GM12878 (cell line): Measurements from ENCODE around the gene HLA-DRA. TPM values are rescaled to one million over a fixed set of nuclear protein-coding genes. Genes with fewer than 3 reads are reported as not detected.

ENCODE experiments used
- ATAC-seq: fragments of 200-7000 bp; cut with Tn5 transposase; 3 replicates; pipeline ENCODE4 v1.9.1; 2020; ENCODE audit warnings: mild to moderate bottlenecking, moderate library complexity
- BruUV-seq: library from RNA; stranded (reverse); fragments of 400-500 nt; replicated peaks from 2 replicates; lab custom pipeline; 2021; lab: Mats Ljungman, UMichigan
- CTCF ChIA-PET: fragments of 300-600 bp; sonication (Branson Sonifier 250); formaldehyde crosslinking; extraction: SDS; loops from one replicate; lab custom pipeline; 2021; ENCODE audit warnings: inconsistent platforms; lab: Yijun Ruan, JAX
- POLR2A ChIA-PET: fragments of 350-600 bp; formaldehyde crosslinking; extraction: SDS; loops from one replicate; lab custom pipeline; 2021; ENCODE audit warnings: inconsistent platforms; lab: Charles Lee
- RAD21 ChIA-PET: fragments of 300-600 bp; sonication (Branson Sonifier 250); formaldehyde crosslinking; loops from one replicate; lab custom pipeline; 2023; ENCODE audit warnings: antibody characterized with exemption; ENCODE audit not compliant: unreplicated experiment; lab: Charles Lee
- SMC1A ChIA-PET: fragments of 300-600 bp; sonication (Branson Sonifier 250); formaldehyde crosslinking; loops from one replicate; lab custom pipeline; 2023; ENCODE audit not compliant: unreplicated experiment, uncharacterized antibody; lab: Charles Lee
- DNase-seq: peaks from one replicate; pipeline ENCODE4 v3.0.0-alpha.2; 2011; ENCODE audit warnings: low read depth, low spot score
- FAIRE-seq: peaks from 3 replicates; lab custom pipeline; 2011; peaks lifted over from hg19 to GRCh38; lab: Jason Lieb, UNC
- H2AFZ ChIP-seq: 2 replicates; pipeline ENCODE4 v1.6.0; 2011; ENCODE audit warnings: low read depth, low read length, control low read depth; ENCODE audit not compliant: control insufficient read depth
- H3K27ac ChIP-seq: 2 replicates; pipeline ENCODE4 v1.5.1; 2011; ENCODE audit warnings: control low read depth; ENCODE audit not compliant: control insufficient read depth, insufficient read depth
- H3K27me3 ChIP-seq, 2 experiments: replicated peaks in 1 of 2; 2 replicates each; pipeline versions ENCODE4 v1.6.0 to v1.6.1; 2011; ENCODE audit warnings: low read length in 1 of 2; ENCODE audit not compliant: control insufficient read depth in 2 of 2, insufficient read depth in 2 of 2
- H3K36me3 ChIP-seq, 2 experiments: 2 replicates each; pipeline ENCODE4 v1.5.1; 2011; ENCODE audit warnings: low read length in 1 of 2; ENCODE audit not compliant: control insufficient read depth in 2 of 2, insufficient read depth in 2 of 2
- H3K4me1 ChIP-seq: 2 replicates; pipeline ENCODE4 v1.6.1; 2011; ENCODE audit warnings: mild to moderate bottlenecking, low read length, moderate library complexity, mixed read lengths; ENCODE audit not compliant: control insufficient read depth, insufficient read depth
- H3K4me2 ChIP-seq: 2 replicates; pipeline ENCODE4 v1.6.0; 2011; ENCODE audit warnings: control low read depth; ENCODE audit not compliant: control insufficient read depth, insufficient read depth
- H3K4me3 ChIP-seq: fragments of 200-600 bp; sonication (generic); 2 replicates; pipeline ENCODE4 v1.5.1; 2016
- H3K79me2 ChIP-seq: 2 replicates; pipeline ENCODE4 v1.6.0; 2011; ENCODE audit warnings: low read length; ENCODE audit not compliant: control insufficient read depth, insufficient read depth
- H3K9ac ChIP-seq: 2 replicates; pipeline ENCODE4 v1.8.0; 2011; ENCODE audit warnings: low read length, control low read depth, mixed read lengths; ENCODE audit not compliant: control insufficient read depth, insufficient read depth
- H3K9me3 ChIP-seq: replicated peaks from 3 replicates; pipeline ENCODE4 v1.5.1; 2011; ENCODE audit warnings: mild to moderate bottlenecking, low read length; ENCODE audit not compliant: control insufficient read depth, insufficient read depth
- H4K20me1 ChIP-seq: 2 replicates; pipeline ENCODE4 v1.6.0; 2011; ENCODE audit not compliant: control insufficient read depth, insufficient read depth
- CBX3 ChIP-seq: fragments of 200-600 bp; sonication (generic); IDR thresholded peaks from 2 replicates; pipeline ENCODE4 v1.6.1; 2016; ENCODE audit warnings: low read depth, borderline replicate concordance
- CHD1 ChIP-seq: IDR thresholded peaks from 2 replicates; pipeline ENCODE4 v1.6.1; 2012; ENCODE audit warnings: low read depth, low read length, improper control_type of control experiment
- CREB1 ChIP-seq: IDR thresholded peaks from 2 replicates; pipeline ENCODE4 v1.6.1; 2012; ENCODE audit warnings: low read depth, mild to moderate bottlenecking, inconsistent platforms
- CTCF ChIP-seq, 3 experiments: IDR thresholded peaks in 2 of 3; conservative IDR thresholded peaks in 1 of 3; 2 replicates each; pipeline ENCODE4 v1.5.1; 2011; ENCODE audit warnings: low read depth in 3 of 3, low read length in 3 of 3, mild to moderate bottlenecking in 3 of 3, control low read depth in 2 of 3, moderate library complexity in 2 of 3, inconsistent platforms in 1 of 3, mixed read lengths in 1 of 3; ENCODE audit not compliant: control insufficient read depth in 2 of 3, insufficient read depth in 1 of 3; ENCODE audit errors: extremely low read depth in 1 of 3
- EED ChIP-seq: sonication (generic); IDR thresholded peaks from 2 replicates; pipeline ENCODE4 v1.6.1; 2016; ENCODE audit warnings: antibody characterized with exemption, low read depth
- EZH2 ChIP-seq: IDR thresholded peaks from 2 replicates; pipeline ENCODE4 v1.6.1; 2012; ENCODE audit warnings: low read depth, mild to moderate bottlenecking, control low read depth, inconsistent platforms, low read length, borderline replicate concordance; ENCODE audit not compliant: control insufficient read depth
- GATAD2B ChIP-seq: fragments of 450-650 bp; conservative IDR thresholded peaks from 2 replicates; pipeline ENCODE4 v1.6.1; 2017; ENCODE audit warnings: low read depth, mild to moderate bottlenecking, moderate library complexity
- HDAC6 ChIP-seq: fragments of 200-600 bp; sonication (generic); IDR thresholded peaks from one replicate; pipeline ENCODE4 v1.8.0; 2017; ENCODE audit warnings: antibody characterized with exemption; ENCODE audit not compliant: unreplicated experiment
- IRF4 ChIP-seq: IDR thresholded peaks from 2 replicates; pipeline ENCODE4 v1.6.1; 2011; ENCODE audit warnings: low read depth, low read length
- MAX ChIP-seq: IDR thresholded peaks from 2 replicates; pipeline ENCODE4 v1.6.1; 2012; ENCODE audit warnings: low read depth, low read length, improper control_type of control experiment
- MLLT1 ChIP-seq: fragments of 450-650 bp; IDR thresholded peaks from 2 replicates; pipeline ENCODE4 v1.6.1; 2016; ENCODE audit warnings: mild to moderate bottlenecking
- NRF1 ChIP-seq: conservative IDR thresholded peaks from 2 replicates; pipeline ENCODE4 v1.6.1; 2011; ENCODE audit warnings: mild to moderate bottlenecking, low read depth, low read length, improper control_type of control experiment
- SP1 ChIP-seq: IDR thresholded peaks from one replicate; pipeline ENCODE4 v1.6.1; 2011; ENCODE audit warnings: low read depth, low read length
- SREBF2 ChIP-seq: IDR thresholded peaks from 2 replicates; pipeline ENCODE4 v1.6.1; 2012; ENCODE audit warnings: mild to moderate bottlenecking, low read length
- SUZ12 ChIP-seq: fragments of 200-600 bp; sonication (generic); IDR thresholded peaks from one replicate; pipeline ENCODE4 v1.6.1; 2018; ENCODE audit warnings: antibody characterized with exemption, mild to moderate bottlenecking; ENCODE audit not compliant: unreplicated experiment
- TCF3 ChIP-seq: IDR thresholded peaks from 2 replicates; pipeline ENCODE4 v1.6.1; 2012; ENCODE audit warnings: low read depth, mild to moderate bottlenecking, low read length, borderline replicate concordance; ENCODE audit not compliant: insufficient read depth
- ZNF592 ChIP-seq: fragments of 450-650 bp; IDR thresholded peaks from 2 replicates; pipeline ENCODE4 v1.6.1; 2017; ENCODE audit warnings: mild to moderate bottlenecking, moderate library complexity
- WGBS: methylation state at CpG from one replicate; pipeline ENCODE4 v1.1.6; 2016; ENCODE audit warnings: low lambda C conversion rate; ENCODE audit not compliant: insufficient replicate concordance, insufficient coverage; ENCODE audit errors: missing lambda C conversion rate; 5-methylcytosine and 5-hydroxymethylcytosine counted together
- in situ Hi-C: fragments of 300-500 bp; cut with MboI; formaldehyde crosslinking; loops from 9 replicates; pipeline ENCODE4 v1.14.3; 2018; ENCODE audit warnings: mixed read lengths
- intact Hi-C: fragments of 100-400 bp; cut with micrococcal nuclease; formaldehyde crosslinking; loops from one replicate; pipeline ENCODE4 v1.14.2; 2022; ENCODE audit not compliant: unreplicated experiment
- polyA plus RNA-seq, 11 experiments: library from polyadenylated mRNA; depleted of rRNA in 4 of 11; unstranded in 6 of 11; stranded (reverse) in 5 of 11; fragments of >200 nt; fragmentation: Nextera tagmentation in 4 of 11; fragmentation: Illumina TruSeq in 1 of 11; extraction: Ambion mirVana in 4 of 11; extraction: Trizol in 1 of 11; gene quantifications; 1 replicate in 1 of 11; 2 replicates in 10 of 11; pipeline versions ENCODE4 v1.2.1 to v1.2.3, GENCODE V29; 2011 to 2016; ENCODE audit warnings: inconsistent platforms in 2 of 11, missing spikeins in 2 of 11, low read depth in 1 of 11
- total RNA-seq, 4 experiments: library from RNA; depleted of rRNA in 3 of 4; stranded (reverse); fragments of >200 nt in 3 of 4; fragmentation: Illumina TruSeq in 1 of 4; extraction: Trizol in 1 of 4; gene quantifications; 2 replicates each; pipeline versions ENCODE4 v1.2.1 to v1.2.3, GENCODE V29; 2013 to 2021

The HLA-DRA gene
- total and polyA plus RNA-seq, 10 of the 15 experiments (the other 5 are each of a cell fraction or from before 2014, with no cell fraction given), result 2,040 to 7,093 (median 2,859) TPM

GRCh38 chr6:32461493-32461892 is 21.8 kb downstream of the HLA-DRA start:
- H3K4me2 ChIP-seq, result no peak overlapping the region
- peaks cover 2% of the 10 kb centered on the region; the same call in 2 of the 3 replicates for H3K9me3 ChIP-seq
- in situ Hi-C loops, result no loop called here
- POLR2A ChIA-PET, result interaction anchor here (0.7 to 6.4 kb wide), 10 partner anchors 9 to 235 kb away, joined by 3 to 64 read pairs (median 4); partner anchors contain the start of genes HLA-DQA1, HLA-DQB1 and HLA-DRA
- H2AFZ ChIP-seq, result no peak overlapping the region
- no peaks in the 10 kb centered on the region for H3K79me2 ChIP-seq
- FAIRE-seq (no peak), ATAC-seq (no peak), DNase-seq (no peak)
- intact Hi-C loops, result no loop called here
- RAD21 ChIA-PET, result interaction anchor here (0.7 to 3.8 kb wide), 10 partner anchors 13 to 377 kb away, joined by 3 to 23 read pairs (median 6); partner anchors contain the start of gene HLA-DRA
- 43% methylated on average over 5 of the region's 5 CpGs for WGBS
- H3K4me3 ChIP-seq, result no peak overlapping the region
- SMC1A ChIA-PET, result interaction anchor here (0.8 to 4.6 kb wide), 13 partner anchors 11 to 338 kb away, joined by 3 to 27 read pairs (median 5); partner anchors contain the start of gene HLA-DRA
- H3K36me3 ChIP-seq, result no peaks in the 10 kb centered on the region
- H3K27ac ChIP-seq, result no peak overlapping the region
- no TSS peak for BruUV-seq
- H4K20me1 ChIP-seq, result no peaks in the 10 kb centered on the region
- H3K9ac ChIP-seq, result no peak overlapping the region
- H3K4me1 ChIP-seq, result peaks cover 6% of the 10 kb centered on the region
- CTCF ChIA-PET, result interaction anchor here (0.6 to 5.5 kb wide), 13 partner anchors 11 to 324 kb away, joined by 3 to 47 read pairs (median 3); partner anchors contain the start of gene HLA-DQB1
- H3K27me3 ChIP-seq, result no peaks in the 10 kb centered on the region
- TF ChIP-seq MLLT1 (no peak), HDAC6 (no peak), EZH2 (no peak), CREB1 (no peak), TCF3 (no peak), SREBF2 (no peak), SUZ12 (no peak), CHD1 (no peak), CBX3 (no peak), MAX (no peak), CTCF (IDR thresholded peaks at IDR 0.05 in 2 of 3, conservative IDR thresholded peaks at IDR 0.05 in 1 of 3; ENCODE audit: control insufficient read depth in 2 of 3, extremely low read depth in 1 of 3, insufficient read depth in 1 of 3, low read depth in 3 of 3, low read length in 3 of 3) (no peak), ZNF592 (no peak), EED (no peak), SP1 (no peak), NRF1 (no peak), IRF4 (no peak), GATAD2B (no peak)
